Cardiac muscle cell (in vitro differentiated cells and primary cell): ENCODE results near the gene PTPA. TPM values are rescaled to one million over a fixed set of nuclear protein-coding genes. Genes with fewer than 3 reads are reported as not detected.

Experiments
- DNase-seq, 2 donors: peaks; one replicate each; pipeline versions ENCODE4 v3.0.0 to v3.0.0-alpha.2; 2010 to 2017; ENCODE audit warnings: low read depth in 1 of 2, low spot score in 1 of 2
- H3K27ac ChIP-seq: fragments of 200-600 bp; sonication (generic); 2 replicates; pipeline ENCODE4 v1.5.1; 2016
- H3K27me3 ChIP-seq: fragments of 200-600 bp; sonication (generic); 2 replicates; pipeline ENCODE4 v1.6.0; 2016; ENCODE audit warnings: control low read depth
- H3K36me3 ChIP-seq: fragments of 200-600 bp; sonication (generic); 2 replicates; pipeline ENCODE4 v1.5.1; 2016; ENCODE audit warnings: control low read depth
- H3K4me1 ChIP-seq: fragments of 200-600 bp; sonication (generic); 2 replicates; pipeline ENCODE4 v1.8.1; 2017; ENCODE audit warnings: low read depth, mild to moderate bottlenecking, mixed run types
- H3K4me3 ChIP-seq: fragments of 200-600 bp; sonication (generic); 2 replicates; pipeline ENCODE4 v1.5.1; 2016; ENCODE audit warnings: mild to moderate bottlenecking
- H3K9me3 ChIP-seq: fragments of 200-600 bp; sonication (generic); 2 replicates; pipeline ENCODE4 v1.5.1; 2017; ENCODE audit warnings: low read depth, mild to moderate bottlenecking, control low read depth
- polyA plus RNA-seq: library from polyadenylated mRNA; unstranded; fragments of >200 nt; fragmentation: Nextera tagmentation; extraction: Ambion mirVana; gene quantifications from 2 replicates; pipeline ENCODE4 v1.2.1, GENCODE V29; 2016
- total RNA-seq: library from RNA; depleted of rRNA; stranded (reverse); fragments of >200 nt; gene quantifications from 2 replicates; pipeline ENCODE4 v1.2.3, GENCODE V29; 2016
- TF ChIP-seq, protein P1 (sequence below): IDR thresholded peaks from 2 replicates; pipeline ENCODE4 v1.5.1; 2012; ENCODE audit warnings: low read depth, mild to moderate bottlenecking, low read length

PTPA gene
- total and polyA plus RNA-seq, 2 experiments from 2014 or later: 144 to 197 TPM

GRCh38 chr9:129074106-129074505 is 37.1 kb upstream of the PTPA start:
- no peak overlapping the region for H3K4me3 ChIP-seq
- H3K27me3 ChIP-seq: no peaks in the 10 kb centered on the region
- TF ChIP-seq, protein P1, sequence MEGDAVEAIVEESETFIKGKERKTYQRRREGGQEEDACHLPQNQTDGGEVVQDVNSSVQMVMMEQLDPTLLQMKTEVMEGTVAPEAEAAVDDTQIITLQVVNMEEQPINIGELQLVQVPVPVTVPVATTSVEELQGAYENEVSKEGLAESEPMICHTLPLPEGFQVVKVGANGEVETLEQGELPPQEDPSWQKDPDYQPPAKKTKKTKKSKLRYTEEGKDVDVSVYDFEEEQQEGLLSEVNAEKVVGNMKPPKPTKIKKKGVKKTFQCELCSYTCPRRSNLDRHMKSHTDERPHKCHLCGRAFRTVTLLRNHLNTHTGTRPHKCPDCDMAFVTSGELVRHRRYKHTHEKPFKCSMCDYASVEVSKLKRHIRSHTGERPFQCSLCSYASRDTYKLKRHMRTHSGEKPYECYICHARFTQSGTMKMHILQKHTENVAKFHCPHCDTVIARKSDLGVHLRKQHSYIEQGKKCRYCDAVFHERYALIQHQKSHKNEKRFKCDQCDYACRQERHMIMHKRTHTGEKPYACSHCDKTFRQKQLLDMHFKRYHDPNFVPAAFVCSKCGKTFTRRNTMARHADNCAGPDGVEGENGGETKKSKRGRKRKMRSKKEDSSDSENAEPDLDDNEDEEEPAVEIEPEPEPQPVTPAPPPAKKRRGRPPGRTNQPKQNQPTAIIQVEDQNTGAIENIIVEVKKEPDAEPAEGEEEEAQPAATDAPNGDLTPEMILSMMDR: no peak
- DNase-seq: no peak
- no peaks in the 10 kb centered on the region for H3K9me3 ChIP-seq
- H3K36me3 ChIP-seq: no peaks in the 10 kb centered on the region
- no peak overlapping the region for H3K27ac ChIP-seq
- no peaks in the 10 kb centered on the region for H3K4me1 ChIP-seq

DNA sequence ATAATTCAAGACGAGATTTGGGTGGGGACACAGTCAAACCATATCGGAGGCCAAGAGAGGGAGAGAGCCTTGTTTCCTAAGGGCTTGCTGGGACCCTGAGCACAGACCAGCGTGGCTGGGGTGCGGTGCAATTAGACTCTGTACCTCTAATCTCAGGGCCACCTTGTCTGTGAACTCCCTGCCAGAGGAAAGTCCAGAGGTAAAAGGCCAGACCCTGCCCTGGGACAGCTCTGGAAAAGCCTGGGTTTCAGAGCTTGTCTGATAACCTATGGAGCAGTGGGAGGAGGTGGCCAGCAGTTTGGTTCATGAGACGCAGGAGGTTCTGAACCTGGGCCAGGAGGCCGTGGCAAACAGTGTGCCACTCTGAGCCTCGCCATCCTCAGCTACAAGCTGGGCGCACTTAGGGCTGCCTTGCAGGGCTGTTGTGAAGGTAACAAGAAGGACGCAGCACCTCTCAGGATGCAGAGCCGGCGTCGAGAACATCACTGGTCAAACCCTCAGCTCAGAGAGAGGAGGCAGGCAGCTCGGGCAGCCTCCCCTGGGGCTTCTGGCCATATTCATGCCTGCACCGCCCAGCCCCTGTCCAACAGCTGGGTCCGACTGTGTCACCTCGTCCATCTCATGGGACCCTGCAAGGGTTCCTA is 35.1 kb upstream of the PTPA start:
- H3K4me3 ChIP-seq: no peak overlapping the region
- H3K9me3 ChIP-seq: no peaks in the 10 kb centered on the region
- H3K4me1 ChIP-seq: no peaks in the 10 kb centered on the region
- no peaks in the 10 kb centered on the region for H3K36me3 ChIP-seq
- no peak overlapping the region for H3K27ac ChIP-seq
- no peaks in the 10 kb centered on the region for H3K27me3 ChIP-seq
- TF ChIP-seq, protein P1: no peak
- DNase-seq: no peak

DNA sequence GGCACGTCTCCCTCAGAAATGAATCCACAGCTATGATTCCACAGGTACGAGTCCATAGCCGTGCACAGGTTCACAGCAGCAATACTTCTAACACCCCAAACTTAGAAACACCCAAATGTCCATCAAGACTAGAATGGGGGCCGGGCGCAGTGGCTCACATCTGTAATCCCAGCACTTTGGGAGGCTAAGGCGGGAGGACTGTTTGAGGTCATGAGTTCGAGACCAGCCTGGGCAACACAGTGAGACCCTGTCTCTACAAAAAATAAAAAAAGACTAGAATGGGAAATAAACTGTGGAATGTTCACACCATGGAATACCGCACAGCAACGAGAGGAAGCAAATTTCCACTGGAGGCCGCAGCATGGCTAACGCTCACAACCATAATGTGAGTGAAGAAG is 34.6 kb upstream of the PTPA start:
- TF ChIP-seq, protein P1: no peak
- Histone ChIP-seq H3K27ac (no peak overlapping the region), H3K27me3 (no peaks in the 10 kb centered on the region), H3K4me1 (no peaks in the 10 kb centered on the region), H3K4me3 (no peak overlapping the region), H3K9me3 (no peaks in the 10 kb centered on the region), H3K36me3 (no peaks in the 10 kb centered on the region)
- no peak for DNase-seq

GRCh38 chr9:129077236-129077635 is 34.0 kb upstream of the PTPA start:
- no peaks in the 10 kb centered on the region for H3K9me3 ChIP-seq
- no peak for DNase-seq
- TF ChIP-seq, protein P1: no peak
- H3K27ac ChIP-seq: no peak overlapping the region
- peaks cover 6% of the 10 kb centered on the region for H3K4me1 ChIP-seq
- no peak overlapping the region for H3K4me3 ChIP-seq
- no peaks in the 10 kb centered on the region for H3K27me3 ChIP-seq
- no peaks in the 10 kb centered on the region for H3K36me3 ChIP-seq

DNA sequence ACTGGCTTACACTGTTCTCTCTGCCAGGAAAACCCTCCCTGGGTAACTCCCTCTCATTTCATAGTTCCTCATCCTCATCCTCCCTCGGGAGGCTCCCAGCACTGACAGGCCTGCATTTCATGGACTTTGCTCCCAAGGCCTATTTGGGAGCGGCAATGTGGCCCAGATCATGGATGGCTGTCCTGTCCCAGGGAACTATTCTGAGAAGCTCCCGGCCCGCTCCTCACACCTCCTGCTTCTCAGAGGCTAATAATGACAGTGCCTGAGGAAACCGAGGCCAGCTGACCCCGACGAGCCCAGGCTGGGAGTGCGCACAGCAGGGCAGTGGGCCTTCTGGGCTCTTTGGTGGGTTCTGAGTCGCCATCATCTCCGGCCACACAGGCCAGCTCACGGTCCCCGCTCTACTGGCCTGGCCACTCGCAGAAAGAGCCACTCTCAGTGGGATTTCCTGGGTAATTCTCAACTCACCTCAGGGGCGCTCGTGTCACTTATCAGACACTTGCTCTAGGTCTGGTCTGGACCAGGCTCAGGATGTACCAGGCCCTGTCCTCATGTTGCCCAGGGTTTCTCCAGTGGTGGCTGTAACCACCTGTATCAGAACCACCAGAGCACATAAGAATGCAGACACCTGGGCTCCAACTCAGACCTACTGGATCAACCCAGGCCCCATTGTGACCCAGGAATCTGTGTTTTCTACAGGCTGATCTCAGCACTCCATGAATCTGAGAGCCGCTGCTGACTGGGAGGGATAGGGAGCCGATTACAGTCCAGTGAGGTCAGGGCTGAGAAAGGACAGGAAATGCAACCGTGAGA is 32.3 kb upstream of the PTPA start:
- H3K4me3 ChIP-seq: no peak overlapping the region
- H3K9me3 ChIP-seq: no peaks in the 10 kb centered on the region
- H3K27me3 ChIP-seq: no peaks in the 10 kb centered on the region
- peaks cover 6% of the 10 kb centered on the region for H3K4me1 ChIP-seq
- no peak overlapping the region for H3K27ac ChIP-seq
- no peak for DNase-seq
- H3K36me3 ChIP-seq: no peaks in the 10 kb centered on the region
- TF ChIP-seq, protein P1: no peak
